D341Med (cell line): ENCODE measurements around the gene DIRAS1.
"Not testable (repeated sequence)": the region's sequence is repeated elsewhere in the genome, so short reads cannot be mapped to it uniquely, and the experiment has no call there.

ENCODE experiments used
- DNase-seq: peaks from one replicate; pipeline ENCODE4 v3.0.0; 2012; ENCODE audit warnings: low spot score

Gene DIRAS1

GRCh38 chr19:2726904-2727639, 5.9 kb upstream of the DIRAS1 start:
- peak; percentile 30 for DNase-seq

GRCh38 chr19:2726160-2726855, 5.1 kb upstream of the DIRAS1 start:
- DNase-seq: no peak

DNA sequence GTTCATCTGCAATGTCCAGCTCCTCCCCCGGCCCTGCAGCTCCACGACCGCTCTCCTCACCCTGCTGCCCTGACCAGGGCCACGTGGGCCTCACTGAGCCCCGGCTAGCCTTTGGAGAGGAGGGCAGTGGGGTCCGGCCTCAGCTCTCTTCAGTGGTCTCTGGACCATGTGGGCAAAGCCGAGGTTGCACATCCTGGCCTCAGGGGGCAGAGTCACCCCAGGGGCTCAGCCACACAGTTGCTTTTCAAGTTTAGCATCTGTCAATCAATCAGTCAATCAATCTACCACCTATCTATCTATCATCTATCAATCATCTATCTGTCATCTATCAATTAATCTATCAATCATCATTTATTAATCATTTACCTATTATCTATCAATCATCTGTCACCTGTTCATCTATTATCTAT, 3.0 kb upstream of the DIRAS1 start:
- no peak for DNase-seq

DNA sequence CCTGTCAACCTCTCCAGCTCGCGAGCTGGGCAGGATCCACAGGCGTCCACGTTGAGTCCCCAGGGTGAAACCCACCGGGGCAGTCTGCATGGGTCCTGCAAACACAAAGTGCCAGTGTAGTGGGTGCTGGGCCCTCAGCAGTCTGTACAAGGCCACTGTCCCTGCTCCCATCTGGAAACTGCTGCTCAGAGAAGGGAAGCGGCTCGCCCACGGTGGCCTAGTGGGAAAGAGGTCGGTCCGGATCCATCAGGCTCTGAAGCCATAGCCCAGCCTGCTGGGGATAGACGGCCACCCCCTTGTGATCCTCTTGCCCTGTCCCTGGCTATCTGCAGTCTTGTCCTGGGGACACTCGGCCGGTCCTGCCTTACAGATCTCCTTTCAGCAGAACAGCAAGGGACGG, 2.6 kb upstream of the DIRAS1 start:
- no peak for DNase-seq

- DNase-seq: no peak
Measured at GRCh38 chr19:2723345-2723715, 2.2 kb upstream of the DIRAS1 start.

- DNase-seq: no peak
Measured at GRCh38 chr19:2722541-2723344, 1.6 kb upstream of the DIRAS1 start.

- DNase-seq: peak; percentile 59
Measured at GRCh38 chr19:2721570-2722540, 683 bp upstream of the DIRAS1 start.

DNA sequence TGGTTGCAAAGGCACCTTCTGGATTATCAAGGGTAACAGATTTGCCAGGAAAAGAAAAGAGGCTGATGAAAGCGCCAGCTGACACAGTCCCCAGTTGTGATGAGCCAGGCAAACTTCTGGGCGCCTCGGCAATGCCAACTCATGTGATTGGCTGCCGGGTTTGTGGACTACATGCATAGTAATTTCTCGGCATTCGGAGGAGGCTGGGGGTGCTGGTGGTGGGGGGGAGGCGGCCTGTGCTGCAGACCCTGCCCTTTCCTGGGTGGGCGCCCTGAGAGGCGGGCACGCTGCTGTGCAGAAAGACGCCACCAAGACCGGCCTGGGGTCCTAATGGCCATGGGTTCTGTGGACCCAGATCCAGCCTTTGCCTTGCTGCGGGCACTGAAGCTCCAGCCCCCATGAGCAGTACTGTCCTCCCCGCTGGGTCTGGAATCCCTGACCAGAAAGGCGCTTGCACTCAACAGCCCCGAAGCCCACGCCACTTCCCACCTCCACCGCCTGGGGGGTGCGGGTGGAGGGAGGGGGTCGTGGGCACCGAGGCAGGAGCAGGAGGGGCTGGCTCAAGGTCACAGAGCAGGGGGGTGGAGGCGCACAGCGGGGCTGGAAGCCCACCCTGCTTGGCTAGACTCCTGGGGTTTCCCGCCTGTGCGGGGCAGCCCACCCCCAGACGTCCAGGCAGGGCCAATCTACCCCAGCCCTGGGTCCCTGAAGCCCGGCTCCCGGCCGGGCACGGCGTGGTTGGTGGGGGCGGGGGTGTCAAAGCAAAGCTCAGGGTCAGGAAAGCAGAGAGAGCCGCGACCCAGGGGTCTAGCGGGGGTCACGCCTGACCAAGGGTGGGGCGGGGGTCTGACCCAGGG, 1.0 kb downstream of the DIRAS1 start:
- DNase-seq: peak; percentile 69

GRCh38 chr19:2719232-2719735, 1.9 kb downstream of the DIRAS1 start:
- no peak for DNase-seq

- DNase-seq: peak; percentile 38
Measured at GRCh38 chr19:2717638-2718541, 3.3 kb downstream of the DIRAS1 start.

- peak; percentile 27 for DNase-seq
Measured at GRCh38 chr19:2716722-2717637, 4.2 kb downstream of the DIRAS1 start.

GRCh38 chr19:2716275-2716650, 4.9 kb downstream of the DIRAS1 start:
- peak; percentile 30 for DNase-seq

DNA sequence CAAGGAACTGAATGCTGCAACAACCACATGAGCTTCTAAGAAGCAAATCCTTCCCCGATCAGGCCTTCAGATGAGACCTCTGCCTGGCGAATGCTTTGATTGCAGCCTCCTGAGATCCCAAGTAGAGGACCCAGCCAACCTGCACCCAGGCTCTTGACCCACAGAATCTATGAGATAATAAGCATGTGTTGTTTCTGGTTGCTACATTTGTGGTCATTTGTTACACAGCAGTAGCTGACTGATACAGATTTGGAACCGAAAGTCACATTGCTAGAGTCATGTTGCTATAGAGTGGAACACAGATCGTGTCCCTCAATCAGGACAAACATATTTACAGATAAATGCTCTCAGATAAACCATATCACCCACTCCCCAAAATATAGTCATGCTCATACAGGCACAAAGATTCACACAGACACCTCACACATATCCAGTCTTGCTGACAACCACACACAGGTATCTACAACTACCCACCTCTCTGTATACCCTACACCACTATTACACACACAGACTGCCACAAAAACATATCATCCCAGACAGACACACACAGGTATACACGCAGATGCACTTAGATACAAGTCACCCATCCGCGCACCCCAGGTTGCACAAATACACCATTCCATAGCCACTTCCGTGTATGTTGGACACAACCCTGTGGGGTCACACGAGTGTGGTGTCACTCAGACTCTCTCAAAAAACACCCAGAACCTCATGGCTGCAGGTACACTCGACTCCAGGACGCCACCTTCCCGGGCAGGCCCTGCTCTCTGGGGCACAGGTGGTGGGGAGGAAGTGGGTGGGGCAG, 5.5 kb downstream of the DIRAS1 start:
- no peak for DNase-seq

DNA sequence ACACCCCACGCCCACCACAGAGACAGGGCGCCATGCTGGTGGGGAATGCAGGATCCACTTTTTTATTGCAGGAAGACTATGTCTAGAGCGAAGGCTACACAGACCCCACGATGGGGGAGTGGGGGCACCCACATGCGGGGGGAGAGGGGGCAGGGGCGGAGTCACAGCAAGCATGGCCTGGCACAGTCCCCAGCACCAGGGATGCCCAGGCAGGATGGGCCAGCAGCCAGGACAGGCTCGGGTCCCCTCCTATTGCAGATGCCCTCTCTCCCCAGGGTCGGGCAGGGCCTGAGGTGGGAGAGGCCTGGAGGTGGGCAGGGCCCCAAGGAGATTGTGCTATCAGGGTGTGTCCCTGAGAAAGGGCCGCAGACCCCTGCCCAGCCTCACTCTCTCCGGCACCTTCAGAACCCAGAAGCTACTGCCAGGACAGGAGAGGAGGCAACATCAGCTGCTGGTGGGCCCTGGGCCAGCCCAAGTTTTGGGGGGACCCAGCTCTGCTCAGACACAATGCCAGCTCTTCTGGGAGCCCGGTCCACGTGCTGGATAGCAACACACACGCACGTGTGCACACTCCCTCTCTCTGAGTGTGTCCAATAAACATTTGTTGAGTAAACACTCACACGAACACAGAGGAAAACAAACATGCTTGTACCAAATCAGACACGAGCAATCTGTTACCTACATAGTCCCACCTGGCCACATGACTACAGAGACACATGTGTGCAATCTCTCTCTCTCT, 6.5 kb downstream of the DIRAS1 start:
- DNase-seq: no peak

GRCh38 chr19:2714102-2714501, 7.1 kb downstream of the DIRAS1 start:
- not testable (repeated sequence) for DNase-seq

DNA sequence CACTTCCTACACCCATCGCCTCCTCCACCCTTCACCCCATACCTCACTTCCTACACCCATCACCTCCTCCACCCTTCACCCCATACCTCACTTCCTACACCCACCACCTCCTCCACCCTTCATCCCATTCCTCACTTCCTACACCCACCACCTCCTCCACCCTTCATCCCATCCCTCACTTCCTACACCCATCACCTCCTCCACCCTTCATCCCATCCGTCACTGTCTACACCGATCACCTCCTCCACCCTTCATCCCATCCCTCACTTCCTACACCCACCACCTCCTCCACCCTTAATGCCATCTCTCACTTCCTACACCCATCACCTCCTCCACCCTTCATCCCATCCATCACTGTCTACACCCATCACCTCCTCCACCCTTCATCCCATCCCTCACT, 8.0 kb downstream of the DIRAS1 start:
- not testable (repeated sequence) for DNase-seq

GRCh38 chr19:2711875-2712205, 9.3 kb downstream of the DIRAS1 start:
- no peak for DNase-seq
